GDM1 (cell line): ENCODE measurements around the gene EXT2.

ENCODE experiments used
- DNase-seq: peaks from one replicate; lab custom pipeline; 2025; lab: John Stamatoyannopoulos, UW

EXT2 gene

DNA sequence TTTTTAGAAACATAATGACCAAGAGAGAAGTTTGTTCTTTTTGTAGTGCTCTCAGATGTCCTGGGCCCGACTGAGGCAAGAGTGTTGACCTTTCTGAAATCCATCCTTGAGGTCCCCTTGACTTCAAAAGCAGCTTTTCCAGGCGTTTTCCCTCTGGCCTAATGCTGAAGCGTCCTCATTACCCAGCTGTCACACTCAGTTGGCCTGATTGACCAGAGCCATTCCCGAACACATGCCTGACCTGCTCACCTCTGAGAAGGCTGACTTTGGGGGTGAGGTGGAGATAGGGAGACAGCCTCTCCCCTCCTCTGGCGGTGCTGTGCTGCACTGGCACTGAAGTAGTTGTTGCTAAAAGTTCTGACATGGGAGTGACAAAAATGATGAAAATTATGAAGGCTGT, 147.6 kb downstream of the EXT2 start:
- no peak for DNase-seq

DNA sequence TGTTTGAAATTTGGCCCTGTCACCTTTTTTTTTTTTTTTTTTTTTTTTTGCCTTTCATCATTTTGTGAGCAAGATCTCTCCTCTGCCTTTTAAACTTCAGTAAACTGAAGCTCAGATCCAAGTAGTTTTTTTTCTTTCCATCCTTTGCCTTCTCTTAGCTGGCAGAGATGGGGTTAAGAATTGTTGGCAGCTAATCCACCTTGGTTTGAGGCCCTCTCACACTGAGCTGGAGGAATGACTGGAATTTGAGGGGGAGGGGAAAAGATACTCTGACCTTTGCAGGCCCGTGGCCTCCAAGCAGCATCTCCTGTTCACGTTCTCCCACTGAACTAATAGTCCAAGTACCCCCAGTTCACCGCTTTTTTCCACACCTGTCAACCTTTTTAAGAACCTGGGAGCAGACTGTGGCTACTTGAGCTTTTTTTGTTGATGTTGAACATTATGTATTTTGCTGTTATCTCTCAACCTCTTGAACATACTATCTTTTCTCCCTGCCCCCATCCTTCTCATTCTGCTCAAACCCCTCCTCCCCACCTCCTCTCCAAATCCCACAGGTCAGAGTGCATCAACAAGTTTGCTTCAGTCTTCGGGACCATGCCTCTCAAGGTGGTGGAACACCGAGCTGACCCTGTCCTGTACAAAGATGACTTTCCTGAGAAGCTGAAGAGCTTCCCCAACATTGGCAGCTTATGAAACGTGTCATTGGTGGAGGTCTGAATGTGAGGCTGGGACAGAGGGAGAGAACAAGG, 148.3 kb downstream of the EXT2 start:
- DNase-seq: no peak

DNA sequence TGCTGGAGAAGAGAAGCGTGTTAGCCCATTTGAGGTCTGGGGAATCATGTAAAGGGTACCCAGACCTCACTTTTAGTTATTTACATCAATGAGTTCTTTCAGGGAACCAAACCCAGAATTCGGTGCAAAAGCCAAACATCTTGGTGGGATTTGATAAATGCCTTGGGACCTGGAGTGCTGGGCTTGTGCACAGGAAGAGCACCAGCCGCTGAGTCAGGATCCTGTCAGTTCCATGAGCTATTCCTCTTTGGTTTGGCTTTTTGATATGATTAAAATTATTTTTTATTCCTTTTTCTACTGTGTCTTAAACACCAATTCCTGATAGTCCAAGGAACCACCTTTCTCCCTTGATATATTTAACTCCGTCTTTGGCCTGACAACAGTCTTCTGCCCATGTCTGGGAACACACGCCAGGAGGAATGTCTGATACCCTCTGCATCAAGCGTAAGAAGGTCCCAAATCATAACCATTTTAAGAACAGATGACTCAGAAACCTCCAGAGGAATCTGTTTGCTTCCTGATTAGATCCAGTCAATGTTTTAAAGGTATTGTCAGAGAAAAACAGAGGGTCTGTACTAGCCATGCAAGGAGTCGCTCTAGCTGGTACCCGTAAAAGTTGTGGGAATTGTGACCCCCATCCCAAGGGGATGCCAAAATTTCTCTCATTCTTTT, 149.3 kb downstream of the EXT2 start:
- DNase-seq: no peak

DNA sequence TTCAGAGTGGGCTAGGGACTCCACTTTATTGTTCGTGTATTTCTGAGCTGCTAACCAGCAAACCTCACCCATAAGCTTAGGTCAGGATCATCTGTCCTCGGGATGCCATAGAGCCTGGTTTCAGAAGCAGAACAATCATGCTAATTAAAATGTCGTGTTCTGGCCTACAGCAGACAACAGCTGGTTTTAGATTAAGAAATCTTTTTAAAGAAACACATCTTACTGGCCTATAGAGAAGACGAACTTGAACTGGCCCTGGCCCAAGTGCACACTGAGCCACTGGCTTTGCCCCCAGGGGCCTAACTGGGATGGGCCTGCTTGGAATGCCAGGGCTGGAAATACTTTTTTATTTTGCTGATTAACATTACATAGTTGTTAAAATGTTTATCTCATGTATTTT, 151.2 kb downstream of the EXT2 start:
- no peak for DNase-seq

DNA sequence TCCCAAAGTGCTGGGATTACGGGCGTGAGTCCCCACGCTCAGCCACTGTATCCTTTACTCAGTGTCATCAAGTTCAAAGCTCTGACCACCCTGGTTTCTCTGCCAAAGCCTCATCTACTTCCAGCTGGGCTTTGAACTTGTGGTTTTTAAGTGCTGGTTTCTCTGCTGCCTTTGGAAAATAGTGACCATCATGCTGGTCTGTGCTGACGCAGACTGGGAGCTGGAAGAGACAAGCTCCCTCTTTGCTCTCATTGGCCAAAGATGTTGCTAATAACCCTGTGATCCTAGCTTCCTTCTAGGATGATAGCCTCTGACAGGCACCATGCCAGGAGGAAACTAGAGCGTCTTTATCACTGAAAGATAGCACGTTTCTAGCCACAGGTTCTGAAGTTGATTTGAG, 152.0 kb downstream of the EXT2 start:
- no peak for DNase-seq

DNA sequence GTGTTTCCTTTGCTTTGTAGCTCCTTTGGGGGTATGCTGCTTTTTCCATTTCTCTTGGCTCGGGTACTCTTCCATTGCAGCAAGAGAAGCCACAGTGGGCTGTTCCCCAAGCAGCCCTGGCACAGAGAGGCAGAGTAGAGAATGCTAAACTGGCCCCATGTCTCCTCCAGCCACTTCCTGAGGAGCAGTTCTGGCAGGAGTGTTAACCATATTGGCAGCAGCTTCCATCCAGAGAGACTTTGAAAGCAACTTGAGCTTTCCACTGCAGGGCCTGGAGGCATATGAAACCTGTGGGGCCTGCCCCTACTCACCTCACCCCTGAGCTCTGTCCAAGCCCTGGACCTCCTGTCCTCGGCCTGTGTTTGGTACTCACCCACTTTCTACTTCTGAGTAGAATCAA, 152.6 kb downstream of the EXT2 start:
- DNase-seq: no peak

DNA sequence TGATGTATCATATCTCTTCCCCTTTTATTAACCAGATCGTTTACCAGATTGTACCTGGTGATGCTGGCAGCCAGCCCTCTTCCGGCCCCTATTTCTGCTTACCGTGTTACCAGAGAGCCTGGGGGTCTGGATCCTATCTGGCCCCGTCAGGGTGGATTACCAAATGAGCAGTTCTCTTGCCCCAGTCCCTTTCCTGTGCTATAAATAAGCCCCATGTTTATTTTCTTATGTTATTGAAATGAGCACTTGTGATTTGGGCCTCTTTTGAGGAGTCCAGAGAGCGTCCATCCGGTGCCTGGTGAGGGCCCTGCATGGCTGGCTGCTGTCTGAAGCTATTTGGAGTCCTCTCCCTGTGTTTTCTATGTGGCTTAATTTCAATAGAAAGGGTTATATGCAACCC, 154.9 kb downstream of the EXT2 start:
- no peak for DNase-seq

DNA sequence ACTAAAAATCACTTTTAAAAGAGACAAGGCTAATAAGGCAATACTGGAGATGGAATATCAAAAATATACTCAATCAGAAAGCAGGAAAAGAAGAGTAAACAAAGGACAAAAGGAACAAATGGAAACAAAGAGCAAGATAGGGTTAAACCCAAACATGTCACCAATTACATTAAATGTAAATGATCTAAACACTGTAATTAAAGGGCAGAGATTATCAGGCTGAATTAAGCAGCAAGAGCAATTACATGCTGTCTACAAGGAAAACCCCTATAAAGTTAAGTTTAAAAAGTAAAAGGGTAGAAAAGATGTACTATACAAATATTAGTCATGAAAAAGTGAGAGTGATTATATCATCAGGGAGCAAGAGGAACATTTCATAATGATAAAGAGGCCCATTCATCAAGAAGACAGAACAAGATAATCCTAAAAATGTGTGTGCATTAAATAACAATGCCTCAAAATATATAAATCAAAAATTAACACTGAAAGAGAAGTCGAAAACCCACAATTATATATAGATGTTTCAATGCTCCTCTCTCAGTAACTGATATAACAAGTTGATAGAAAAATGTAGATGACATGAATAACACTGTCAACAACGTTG, 157.6 kb downstream of the EXT2 start:
- DNase-seq: no peak

DNA sequence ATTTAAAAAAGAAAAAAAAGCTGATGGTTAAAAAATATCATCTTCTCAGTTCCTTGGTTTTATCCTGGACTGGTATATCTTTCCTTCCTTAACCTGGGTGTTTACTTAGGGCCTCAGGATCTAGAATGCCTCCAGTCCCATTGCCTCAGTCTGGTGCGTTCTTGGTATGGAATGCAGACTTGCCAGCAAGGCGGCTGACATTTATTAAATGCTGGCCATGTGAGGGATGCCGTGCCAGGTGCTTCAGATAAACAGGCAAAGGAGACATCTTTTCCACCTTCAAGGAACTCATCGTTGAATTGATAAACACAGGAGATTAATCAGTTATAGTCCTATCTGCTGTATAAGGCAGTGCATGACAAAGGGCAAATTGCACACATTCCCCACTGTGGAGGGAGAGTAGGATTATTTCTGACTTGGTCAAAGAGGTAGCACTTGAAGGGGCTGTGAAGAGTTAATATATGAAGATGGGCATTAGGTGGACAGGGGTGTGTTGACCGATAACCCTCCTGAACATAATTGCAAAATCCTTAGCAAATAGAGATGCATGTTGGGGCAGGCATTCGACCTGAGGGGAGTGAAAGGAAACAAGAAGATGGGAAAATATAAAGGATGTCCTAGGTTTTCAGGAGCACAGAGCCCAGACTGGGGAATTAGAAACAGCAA, 160.1 kb downstream of the EXT2 start:
- DNase-seq: no peak

DNA sequence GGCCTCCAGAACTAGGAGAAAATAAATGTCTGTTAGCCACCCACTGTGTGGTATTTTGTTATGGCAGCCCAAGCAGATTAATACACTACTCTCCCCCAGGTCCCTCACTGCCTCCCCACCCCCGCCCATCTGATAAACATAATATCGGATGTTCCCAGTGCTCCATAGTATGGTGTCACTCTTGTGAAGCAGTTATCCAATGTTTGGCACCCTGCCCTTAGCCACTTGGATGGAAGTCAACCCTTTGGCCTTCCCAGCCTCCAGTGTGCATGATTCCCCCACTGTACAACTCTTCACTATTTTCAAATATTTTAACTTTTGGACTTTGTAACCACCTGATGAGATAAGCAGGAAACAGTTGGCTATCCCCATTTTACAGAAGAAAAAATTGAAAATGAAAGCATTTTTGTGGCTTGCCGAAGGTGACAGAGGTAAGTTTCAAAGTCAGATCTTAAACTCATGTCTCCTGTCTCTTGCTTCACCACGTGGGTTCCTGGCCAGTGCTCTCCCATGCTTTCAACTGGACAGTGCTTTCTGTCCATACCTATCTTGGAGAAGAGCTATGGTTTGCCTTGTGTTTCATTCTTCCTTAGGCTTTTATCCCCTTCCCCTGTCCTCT, 161.3 kb downstream of the EXT2 start:
- no peak for DNase-seq

DNA sequence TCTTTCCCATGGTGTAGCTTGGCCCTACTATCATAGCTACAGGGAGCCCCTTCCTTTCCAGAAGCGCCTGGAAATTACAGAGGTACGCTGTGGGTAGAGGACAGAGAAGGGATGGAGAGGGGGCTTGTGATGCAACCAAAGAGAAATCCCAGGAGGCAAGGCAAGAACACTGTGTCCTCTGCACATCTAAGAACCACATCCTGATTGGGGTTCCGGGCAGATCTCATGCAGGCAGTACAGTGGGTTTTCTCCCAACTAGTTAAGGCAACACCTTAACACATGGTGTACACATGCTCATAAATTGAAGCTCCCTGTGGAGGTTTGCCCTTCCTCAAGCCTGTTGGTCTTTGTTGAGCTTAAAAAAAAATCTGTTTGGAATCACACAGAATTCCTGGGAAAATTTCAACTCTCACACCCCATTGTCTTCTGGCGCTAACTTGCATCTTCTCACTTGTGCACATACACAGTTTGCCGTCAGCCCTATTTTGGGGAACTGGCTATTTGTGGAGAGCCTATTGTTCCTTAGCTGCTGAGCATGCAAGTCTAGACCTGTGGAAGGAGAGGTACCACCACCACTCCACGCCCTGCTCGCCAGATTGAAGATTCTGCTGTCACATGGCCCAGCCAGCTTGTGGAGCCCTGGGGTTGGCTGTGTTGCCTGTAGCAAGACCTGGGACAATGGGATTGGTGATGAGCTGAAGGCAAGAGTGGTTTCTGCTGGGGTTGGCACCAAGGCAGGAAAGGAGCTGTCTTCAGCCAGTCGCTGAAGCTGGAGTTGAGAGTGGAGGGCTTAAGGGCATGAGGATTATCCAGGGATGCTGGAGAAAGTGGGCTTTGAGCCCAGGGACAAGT, 162.1 kb downstream of the EXT2 start:
- no peak for DNase-seq

DNA sequence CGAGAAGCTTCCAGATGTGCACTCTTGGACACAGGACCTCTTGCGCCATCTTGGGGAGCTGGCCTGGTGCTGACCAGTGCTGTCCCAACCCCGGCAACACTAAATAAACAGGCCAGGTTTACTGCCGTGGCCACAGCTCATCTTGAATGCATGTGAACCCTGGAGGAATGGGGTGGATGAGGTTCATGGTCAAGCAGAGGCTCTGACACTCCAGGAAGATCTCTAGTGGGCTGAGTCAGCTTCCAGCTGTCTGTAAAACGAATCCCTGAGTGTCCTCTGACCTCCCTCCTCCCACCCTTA, 162.7 kb downstream of the EXT2 start:
- no peak for DNase-seq

DNA sequence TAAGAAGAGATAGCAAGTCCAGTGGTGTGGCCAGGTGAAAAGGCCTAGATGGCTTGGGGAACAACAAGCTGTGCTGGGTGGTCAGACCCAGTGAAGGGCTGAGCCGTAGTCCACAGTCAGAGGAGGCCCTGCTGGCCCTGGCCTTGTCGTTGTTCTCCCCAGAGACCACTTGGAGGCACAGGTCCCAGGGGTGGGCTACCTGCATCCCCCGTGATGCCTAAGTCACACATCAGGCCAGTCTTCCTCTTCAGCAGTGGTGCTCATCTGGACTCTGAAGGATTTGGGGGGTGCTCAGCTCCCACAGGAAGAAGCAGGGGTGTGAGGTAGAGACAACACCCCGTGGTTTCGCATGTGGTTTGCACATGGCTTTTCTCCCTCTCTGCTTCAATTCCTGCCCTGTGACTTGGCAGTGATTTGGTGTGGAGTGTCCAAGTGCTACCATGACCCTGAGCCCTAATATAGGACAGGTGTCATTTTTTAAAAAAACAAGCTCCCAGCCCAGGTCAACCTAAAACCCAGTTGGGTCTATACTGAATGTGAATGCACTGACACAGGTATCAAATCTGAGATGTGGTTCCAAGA, 163.5 kb downstream of the EXT2 start:
- no peak for DNase-seq

DNA sequence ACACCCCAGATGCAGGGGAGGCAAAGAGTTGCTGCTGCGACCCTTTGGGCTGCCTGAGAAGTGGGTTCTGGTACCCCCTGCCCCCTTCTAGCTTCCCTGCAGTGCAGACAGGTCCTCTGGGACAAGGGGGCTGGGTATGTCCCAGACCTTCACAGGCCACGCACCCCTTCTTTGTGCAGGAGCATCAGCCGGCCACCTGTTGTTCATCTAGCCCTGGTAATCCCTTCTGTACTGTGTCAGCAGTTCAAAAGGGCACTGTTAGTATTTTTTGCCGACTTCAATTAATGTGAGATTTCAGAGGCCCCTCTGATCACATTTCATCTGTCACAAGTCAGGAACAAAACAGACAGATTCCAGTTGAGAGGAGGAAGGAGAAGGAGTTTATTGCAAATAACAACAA, 164.6 kb downstream of the EXT2 start:
- DNase-seq: no peak

DNA sequence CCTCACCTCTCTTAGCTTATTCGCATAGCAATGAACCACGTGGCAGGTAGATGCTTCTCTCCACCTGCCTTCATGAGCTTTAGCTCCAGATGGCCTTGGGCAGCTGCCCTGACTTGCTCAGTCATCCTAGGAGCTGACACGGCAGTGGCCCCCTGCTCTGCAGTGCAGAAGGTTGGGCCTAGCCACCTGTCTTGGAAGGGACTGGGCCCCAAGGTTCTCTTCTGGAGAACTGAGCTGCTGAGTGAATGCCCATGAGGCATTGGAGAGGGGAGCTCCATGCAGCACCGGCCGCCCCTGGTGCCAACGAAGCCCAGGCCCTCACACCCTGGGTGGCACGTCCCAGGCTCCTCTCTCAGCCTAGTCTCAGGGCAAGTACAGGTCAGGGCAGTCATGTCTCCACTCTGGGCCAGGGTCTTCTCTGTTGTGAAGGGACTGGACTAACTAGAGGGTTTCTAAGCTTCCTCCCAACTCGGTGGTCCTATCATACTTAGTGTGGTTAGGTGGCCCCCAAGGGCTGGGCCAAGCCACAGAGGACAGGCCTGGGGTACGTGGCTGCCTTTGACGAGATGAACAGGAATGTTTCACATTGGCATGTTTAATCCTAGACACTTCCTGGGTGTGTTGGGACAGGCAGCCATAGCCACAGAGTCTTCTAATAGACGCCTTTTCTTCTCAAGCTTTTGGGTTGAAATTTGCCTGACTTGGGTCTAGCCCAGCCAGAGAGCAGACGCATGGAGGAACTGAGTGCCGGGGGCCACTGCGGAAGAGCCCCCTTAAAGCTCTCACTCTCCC, 166.5 kb downstream of the EXT2 start:
- no peak for DNase-seq

DNA sequence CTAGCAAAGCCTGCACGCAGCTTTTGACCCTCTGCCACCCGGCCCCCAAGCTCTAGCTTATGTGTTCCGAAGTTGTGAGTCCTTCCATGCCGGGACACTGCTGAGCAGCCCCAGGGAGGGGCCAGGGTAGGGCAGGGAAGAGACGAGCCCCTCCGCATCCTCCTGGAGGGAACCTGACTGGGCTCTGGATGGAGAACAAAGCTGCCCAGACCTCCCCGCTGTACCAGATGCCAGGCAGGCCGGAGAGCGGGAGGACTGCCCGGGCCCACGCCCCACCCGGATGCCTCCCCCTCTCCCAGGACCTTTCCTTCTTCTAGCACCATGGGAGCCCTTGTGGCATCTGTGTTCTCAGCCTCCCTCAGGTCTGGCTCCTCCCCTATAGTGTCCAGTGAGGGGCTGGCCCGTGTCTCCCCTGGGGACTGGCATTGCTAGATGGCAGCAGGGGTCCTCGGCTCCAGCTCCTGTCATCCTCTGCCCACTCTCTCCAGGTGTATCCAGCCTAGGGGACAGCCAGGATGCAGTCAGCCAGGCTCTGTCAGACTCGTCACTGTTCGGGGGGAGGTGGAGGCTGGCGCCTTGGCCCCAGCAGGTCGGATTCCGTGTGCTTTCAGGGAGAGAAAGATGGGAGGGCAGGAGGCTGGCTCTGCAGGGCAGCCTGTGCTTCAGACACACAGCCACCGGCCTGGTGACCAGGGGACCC, 168.4 kb downstream of the EXT2 start:
- no peak for DNase-seq

DNA sequence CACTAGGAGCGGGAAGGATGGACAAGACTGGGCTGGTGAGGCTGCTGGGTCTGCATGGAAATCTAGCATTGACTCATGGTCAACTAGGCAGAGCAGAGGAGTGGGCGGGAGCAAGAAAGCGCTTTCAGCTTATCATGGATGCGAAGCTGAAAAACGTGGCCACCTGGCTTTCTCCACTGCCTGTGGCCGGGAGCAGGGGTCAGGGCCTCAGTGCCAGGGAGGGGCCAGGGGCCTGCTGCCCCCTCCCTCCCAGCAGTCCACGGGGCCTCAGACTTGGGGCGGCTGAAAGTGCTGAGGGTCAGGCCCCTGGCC, 168.9 kb downstream of the EXT2 start:
- DNase-seq: no peak

DNA sequence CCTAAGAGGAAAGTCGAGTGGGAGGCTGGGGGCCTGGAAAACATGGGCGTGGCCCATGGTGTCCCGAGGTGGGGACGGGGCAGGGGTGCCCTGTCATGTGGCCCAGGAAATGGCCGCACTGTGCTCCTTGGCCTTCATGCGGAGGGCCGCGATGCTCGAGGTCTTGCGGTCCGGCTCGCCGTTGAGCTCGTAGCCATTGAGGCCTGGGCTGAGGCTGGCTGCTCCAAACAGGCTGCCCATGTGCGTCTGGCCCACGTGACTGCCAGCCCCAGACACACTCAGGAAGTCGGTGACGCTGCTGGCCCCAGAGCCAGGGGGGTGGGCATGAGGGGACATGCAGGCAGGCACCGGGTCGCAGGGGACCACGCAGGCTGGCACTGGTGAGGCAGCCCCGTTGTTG, 169.3 kb downstream of the EXT2 start:
- DNase-seq: no peak

DNA sequence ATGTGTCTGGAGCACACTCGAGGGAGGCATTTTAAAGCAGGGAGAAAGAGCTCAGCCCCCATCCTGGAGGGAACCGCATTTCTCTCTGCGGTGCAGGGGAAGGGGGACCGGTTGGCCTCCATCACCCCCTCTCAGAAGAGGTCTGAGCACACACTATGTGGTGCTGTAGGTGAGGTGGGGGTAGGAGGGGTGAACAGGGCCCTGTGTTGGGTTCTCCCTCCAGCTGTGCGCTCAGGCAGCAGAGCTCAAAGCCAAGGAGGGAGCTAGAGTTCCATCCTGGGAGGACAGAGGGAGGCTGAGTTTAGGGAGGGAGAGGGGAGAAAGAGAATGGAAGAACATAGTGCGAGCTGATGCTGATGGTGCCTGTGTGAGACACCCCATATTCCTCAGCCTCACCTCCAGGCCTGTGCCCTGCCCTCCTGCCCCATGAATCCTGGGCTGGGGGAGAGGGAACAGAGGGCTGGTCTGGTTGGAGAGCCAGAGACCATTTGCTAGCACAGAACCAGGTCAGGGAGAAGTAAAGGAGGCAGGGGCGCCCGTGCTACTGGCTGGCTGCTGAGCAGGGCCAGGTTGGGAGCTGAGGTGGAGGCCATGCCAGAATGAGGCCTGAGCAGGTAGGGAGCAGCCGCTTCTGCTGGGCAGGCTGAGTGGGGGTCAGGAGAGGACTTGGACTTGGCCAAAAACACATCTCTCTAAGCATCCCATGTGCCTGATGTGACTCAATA, 170.7 kb downstream of the EXT2 start:
- no peak for DNase-seq
